OCI-LY7 (cell line): ENCODE measurements around the gene ARHGAP24. TPM values are rescaled to one million over a fixed set of nuclear protein-coding genes. Genes with fewer than 3 reads are reported as not detected.

Experiments used
- BruUV-seq: library from RNA; stranded (reverse); fragments of 400-500 nt; replicated peaks from 2 replicates; lab custom pipeline; 2021; lab: Mats Ljungman, UMichigan
- CTCF ChIA-PET: fragments of 300-600 bp; sonication (Branson Sonifier 250); formaldehyde crosslinking; loops from one replicate; lab custom pipeline; 2022; ENCODE audit warnings: antibody characterized with exemption; ENCODE audit not compliant: unreplicated experiment; lab: Charles Lee
- POLR2A ChIA-PET: fragments of 300-600 bp; sonication (Branson Sonifier 250); formaldehyde crosslinking; loops from one replicate; lab custom pipeline; 2022; ENCODE audit warnings: antibody characterized with exemption; lab: Charles Lee
- DNase-seq: peaks from one replicate; pipeline ENCODE4 v3.0.0-alpha.2; 2015; ENCODE audit warnings: low spot score
- H2AFZ ChIP-seq: fragments of 200-600 bp; sonication (generic), shearing (Covaris generic); 2 replicates; pipeline ENCODE4 v1.6.1; 2014; ENCODE audit warnings: mild to moderate bottlenecking, antibody characterized with exemption, low read length, moderate library complexity
- H3K27ac ChIP-seq: fragments of 200-600 bp; sonication (generic); 2 replicates; pipeline ENCODE4 v1.5.1; 2014; ENCODE audit warnings: mixed run types, low read depth, mild to moderate bottlenecking, moderate library complexity, low read length, inconsistent platforms; ENCODE audit not compliant: poor library complexity, severe bottlenecking
- H3K36me3 ChIP-seq: fragments of 200-600 bp; sonication (generic); 2 replicates; pipeline ENCODE4 v1.6.1; 2014; ENCODE audit warnings: mild to moderate bottlenecking, antibody characterized with exemption, low read length, moderate library complexity, mixed read lengths; ENCODE audit not compliant: insufficient read depth
- H3K4me1 ChIP-seq: fragments of 200-600 bp; sonication (generic); 2 replicates; pipeline ENCODE4 v1.5.1; 2014; ENCODE audit warnings: mild to moderate bottlenecking, low read length; ENCODE audit not compliant: insufficient read depth, poor library complexity, severe bottlenecking
- H3K4me2 ChIP-seq: fragments of 200-600 bp; sonication (generic); 2 replicates; pipeline ENCODE4 v1.6.1; 2014; ENCODE audit warnings: mild to moderate bottlenecking, low read length
- H3K4me3 ChIP-seq: fragments of 200-600 bp; sonication (generic); 2 replicates; pipeline ENCODE4 v1.5.1; 2014; ENCODE audit warnings: mild to moderate bottlenecking, low read depth, low read length; ENCODE audit not compliant: poor library complexity, severe bottlenecking
- H3K79me2 ChIP-seq: fragments of 200-600 bp; sonication (generic); 2 replicates; pipeline ENCODE4 v1.6.1; 2016; ENCODE audit warnings: low read depth, mild to moderate bottlenecking, low read length, moderate library complexity, mixed read lengths; ENCODE audit not compliant: insufficient read depth
- H3K9me2 ChIP-seq: fragments of 200-600 bp; sonication (generic); 2 replicates; pipeline ENCODE4 v1.6.1; 2016; ENCODE audit warnings: mild to moderate bottlenecking, low read length, mixed read lengths; ENCODE audit not compliant: insufficient read depth
- H3K9me3 ChIP-seq: fragments of 200-600 bp; sonication (generic); 2 replicates; pipeline ENCODE4 v1.6.1; 2014; ENCODE audit warnings: mild to moderate bottlenecking, mixed run types, low read length, mixed read lengths
- H4K20me1 ChIP-seq: fragments of 200-600 bp; sonication (generic); 2 replicates; pipeline ENCODE4 v1.6.1; 2014; ENCODE audit warnings: mild to moderate bottlenecking, antibody characterized with exemption, low read length, moderate library complexity, mixed read lengths; ENCODE audit not compliant: insufficient read depth
- CTCF ChIP-seq: fragments of 200-600 bp; sonication (generic); conservative IDR thresholded peaks from 2 replicates; pipeline ENCODE4 v1.5.1; 2014; ENCODE audit warnings: mild to moderate bottlenecking, antibody characterized with exemption, low read length, moderate library complexity, mixed read lengths
- EZH2phosphoT487 ChIP-seq: fragments of 200-600 bp; sonication (generic); IDR thresholded peaks from 2 replicates; pipeline ENCODE4 v1.6.1; 2018; ENCODE audit warnings: low read depth, borderline replicate concordance, mild to moderate bottlenecking, mixed run types, antibody characterized with exemption, low read length, moderate library complexity, mixed read lengths
- intact Hi-C: fragments of 100-400 bp; cut with micrococcal nuclease; formaldehyde crosslinking; loops from one replicate; pipeline ENCODE4 v1.10.0; 2022; ENCODE audit not compliant: unreplicated experiment
- total RNA-seq, 2 experiments: library from RNA; depleted of rRNA in 1 of 2; stranded (reverse); fragments of >200 nt in 1 of 2; shearing (Covaris generic) in 1 of 2; gene quantifications; 2 replicates each; pipeline ENCODE4 v1.2.3, GENCODE V29; 2014 to 2022

ARHGAP24 gene
- total RNA-seq, 2 experiments from 2014 or later: 0.88 to 4.4 TPM

GRCh38 chr4:85821688-85822455, 346.9 kb downstream of the ARHGAP24 start:
- TF ChIP-seq EZH2phosphoT487 (no peak), CTCF (no peak)
- Histone ChIP-seq H3K4me2 (no peak overlapping the region), H3K9me3 (no peaks in the 10 kb centered on the region), H4K20me1 (no peaks in the 10 kb centered on the region), H3K9me2 (no peaks in the 10 kb centered on the region), H2AFZ (no peak overlapping the region), H3K4me3 (no peak overlapping the region), H3K79me2 (no peaks in the 10 kb centered on the region), H3K4me1 (no peaks in the 10 kb centered on the region), H3K27ac (no peak overlapping the region), H3K36me3 (no peaks in the 10 kb centered on the region)
- no peak for DNase-seq
- POLR2A ChIA-PET: interaction anchor here (0.5 to 0.9 kb wide), 2 partner anchors 12 to 270 kb away, joined by 3 read pairs; no protein-coding TSS in a partner anchor
- CTCF ChIA-PET: no interaction called here
- intact Hi-C loops: no loop called here
- no TSS peak for BruUV-seq

GRCh38 chr4:85823295-85823694, 348.3 kb downstream of the ARHGAP24 start:
- intact Hi-C loops: no loop called here

More at GRCh38 chr4:85823295-85823694, 348.3 kb downstream of the ARHGAP24 start:
- no peaks in the 10 kb centered on the region for H3K9me3 ChIP-seq
- no peaks in the 10 kb centered on the region for H3K79me2 ChIP-seq
- no peaks in the 10 kb centered on the region for H3K36me3 ChIP-seq
- no peaks in the 10 kb centered on the region for H3K4me1 ChIP-seq
- DNase-seq: no peak
- no peaks in the 10 kb centered on the region for H4K20me1 ChIP-seq
- no peak for TF ChIP-seq EZH2phosphoT487
- TF ChIP-seq CTCF: no peak
- no peak overlapping the region for H3K27ac ChIP-seq
- BruUV-seq: no TSS peak
- H3K4me2 ChIP-seq: no peak overlapping the region
- ChIA-PET POLR2A (no interaction called here), CTCF (no interaction called here)
- H3K4me3 ChIP-seq: no peak overlapping the region
- no peaks in the 10 kb centered on the region for H3K9me2 ChIP-seq
- no peak overlapping the region for H2AFZ ChIP-seq
